ENCODE measurements around the gene LDLRAP1. TPM values are rescaled to one million over a fixed set of nuclear protein-coding genes. Genes with fewer than 3 reads are reported as not detected.

LDLRAP1 gene
- total RNA-seq, 1 donor from 2014 or later, result 6.1 TPM

GRCh38 chr1:25571522-25571970 lies 28.1 kb downstream of the LDLRAP1 start:
- no peak overlapping the region for H3K4me3 ChIP-seq (ENCODE audit: low read depth, low read length)
- TF ChIP-seq CTCF (conservative IDR thresholded peaks at IDR 0.05; ENCODE audit: low read depth, low read length), result no peak
- DNase-seq (ENCODE audit: low read depth), result no peak

GRCh38 chr1:25572107-25572506 lies 28.7 kb downstream of the LDLRAP1 start:
- no peak overlapping the region for H3K4me3 ChIP-seq (ENCODE audit: low read depth, low read length)
- no peak for DNase-seq (ENCODE audit: low read depth)
- TF ChIP-seq CTCF (conservative IDR thresholded peaks at IDR 0.05; ENCODE audit: low read depth, low read length), result no peak

GRCh38 chr1:25572708-25573590 lies 29.5 kb downstream of the LDLRAP1 start:
- DNase-seq (ENCODE audit: low read depth), result no peak
- TF ChIP-seq CTCF (conservative IDR thresholded peaks at IDR 0.05; ENCODE audit: low read depth, low read length), result peak; percentile 68

GRCh38 chr1:25573591-25573930 lies 30.2 kb downstream of the LDLRAP1 start:
- H3K4me3 ChIP-seq (ENCODE audit: low read depth, low read length), result no peak overlapping the region
- no peak for DNase-seq (ENCODE audit: low read depth)
- TF ChIP-seq CTCF (conservative IDR thresholded peaks at IDR 0.05; ENCODE audit: low read depth, low read length), result no peak

More at GRCh38 chr1:25572708-25573590, 29.5 kb downstream of the LDLRAP1 start:
- H3K4me3 ChIP-seq (ENCODE audit: low read depth, low read length), result no peak overlapping the region

GRCh38 chr1:25573961-25574360 lies 30.6 kb downstream of the LDLRAP1 start:
- no peak overlapping the region for H3K4me3 ChIP-seq (ENCODE audit: low read depth, low read length)
- no peak for TF ChIP-seq CTCF (conservative IDR thresholded peaks at IDR 0.05; ENCODE audit: low read depth, low read length)

GRCh38 chr1:25575191-25575590 lies 31.8 kb downstream of the LDLRAP1 start:
- no peak for TF ChIP-seq CTCF (conservative IDR thresholded peaks at IDR 0.05; ENCODE audit: low read depth, low read length)
- no peak for DNase-seq (ENCODE audit: low read depth)

More at GRCh38 chr1:25573961-25574360, 30.6 kb downstream of the LDLRAP1 start:
- no peak for DNase-seq (ENCODE audit: low read depth)

More at GRCh38 chr1:25575191-25575590, 31.8 kb downstream of the LDLRAP1 start:
- no peak overlapping the region for H3K4me3 ChIP-seq (ENCODE audit: low read depth, low read length)

Data from epithelial cell of proximal tubule (primary cell).